SK-N-SH (cell line): ENCODE results near the gene GMCL1. TPM values are rescaled to one million over a fixed set of nuclear protein-coding genes. Genes with fewer than 3 reads are reported as not detected.

Experiments
- CTCF ChIA-PET: fragments of 300-600, 350-600 bp; formaldehyde crosslinking; extraction: SDS; loops from one replicate; lab custom pipeline; 2021; lab: Yijun Ruan, JAX
- POLR2A ChIA-PET: fragments of 350-600 bp; sonication (Branson Sonifier 250); formaldehyde crosslinking; extraction: SDS; loops from one replicate; lab custom pipeline; 2020; ENCODE audit warnings: antibody characterized with exemption, inconsistent platforms; lab: Yijun Ruan, JAX
- DNase-seq: peaks from one replicate; pipeline ENCODE4 v3.0.0; 2012
- H2AFZ ChIP-seq: fragments of 200-600 bp; sonication (generic); 2 replicates; pipeline ENCODE4 v1.8.1; 2016; ENCODE audit warnings: antibody characterized with exemption, mild to moderate bottlenecking, low read depth
- H3F3A ChIP-seq: fragments of 200-600 bp; sonication (generic); replicated peaks from 2 replicates; pipeline ENCODE3; 2016; ENCODE audit warnings: antibody characterized with exemption, mild to moderate bottlenecking; ENCODE audit not compliant: insufficient read depth
- H3K27ac ChIP-seq, 2 experiments: fragments of 200-500 bp in 1 of 2; fragments of 200-600 bp in 1 of 2; sonication (Bioruptor generic) in 1 of 2; sonication (generic), shearing (Covaris generic) in 1 of 2; 2 replicates each; pipeline versions ENCODE4 v1.5.1 to v1.6.1; 2014 to 2016; ENCODE audit warnings: low read depth in 2 of 2, inconsistent platforms in 1 of 2, low read length in 1 of 2, mild to moderate bottlenecking in 1 of 2, mixed read lengths in 1 of 2
- H3K27me3 ChIP-seq: fragments of 200-600 bp; sonication (generic), shearing (Covaris generic); 2 replicates; pipeline ENCODE4 v1.6.1; 2016; ENCODE audit warnings: mixed run types; ENCODE audit not compliant: insufficient read depth
- H3K36me3 ChIP-seq, 2 experiments: fragments of 200-500 bp in 1 of 2; fragments of 200-600 bp in 1 of 2; sonication (Bioruptor generic) in 1 of 2; sonication (generic) in 1 of 2; replicated peaks in 1 of 2; 2 replicates each; pipeline versions ENCODE3 to v1.5.1; 2014 to 2016; ENCODE audit warnings: low read length in 1 of 2, mild to moderate bottlenecking in 1 of 2; ENCODE audit not compliant: insufficient read depth in 2 of 2, control insufficient read depth in 1 of 2
- H3K4me1 ChIP-seq, 2 experiments: fragments of 200-500 bp in 1 of 2; fragments of 200-600 bp in 1 of 2; sonication (Bioruptor generic) in 1 of 2; sonication (generic), shearing (Covaris generic) in 1 of 2; 2 replicates each; pipeline versions ENCODE4 v1.5.1 to v1.6.1; 2014 to 2016; ENCODE audit warnings: low read depth in 1 of 2, low read length in 1 of 2, mixed run types in 1 of 2; ENCODE audit not compliant: insufficient read depth in 2 of 2, control insufficient read depth in 1 of 2
- H3K4me2 ChIP-seq: fragments of 200-600 bp; sonication (generic), shearing (Covaris generic); 2 replicates; pipeline ENCODE4 v1.6.1; 2017; ENCODE audit warnings: mixed run types
- H3K4me3 ChIP-seq, 2 experiments: fragments of 200-500 bp in 1 of 2; fragments of 200-600 bp in 1 of 2; sonication (Bioruptor generic) in 1 of 2; sonication (generic), shearing (Covaris generic) in 1 of 2; 2 replicates each; pipeline versions ENCODE4 v1.5.1 to v1.8.1; 2014 to 2016; ENCODE audit warnings: low read depth in 2 of 2, inconsistent platforms in 1 of 2, low read length in 1 of 2, mild to moderate bottlenecking in 1 of 2, mixed read lengths in 1 of 2, moderate library complexity in 1 of 2
- H3K79me2 ChIP-seq: fragments of 200-600 bp; sonication (generic); 2 replicates; pipeline ENCODE4 v1.8.1; 2017; ENCODE audit warnings: mild to moderate bottlenecking; ENCODE audit not compliant: insufficient read depth
- H3K9ac ChIP-seq: fragments of 200-600 bp; sonication (generic); 2 replicates; pipeline ENCODE4 v1.6.1; 2017; ENCODE audit warnings: mixed run types
- H3K9me2 ChIP-seq: fragments of 200-600 bp; sonication (generic); 2 replicates; pipeline ENCODE4 v1.6.1; 2017; ENCODE audit warnings: mixed run types
- H3K9me3 ChIP-seq: fragments of 200-600 bp; sonication (generic); 2 replicates; pipeline ENCODE4 v1.6.1; 2017; ENCODE audit warnings: mixed run types, mild to moderate bottlenecking, moderate library complexity
- H4K20me1 ChIP-seq: fragments of 200-600 bp; sonication (generic); 2 replicates; pipeline ENCODE4 v1.6.1; 2017; ENCODE audit warnings: mild to moderate bottlenecking, mixed run types; ENCODE audit not compliant: insufficient read depth
- CHD2 ChIP-seq: fragments of 150-350 bp; IDR thresholded peaks from 2 replicates; pipeline ENCODE4 v1.6.1; 2018; ENCODE audit warnings: low read length; ENCODE audit not compliant: partially characterized antibody
- EP300 ChIP-seq, 2 experiments: IDR thresholded peaks; 2 replicates each; pipeline versions ENCODE4 v1.4.0 to v1.6.1; 2012; ENCODE audit warnings: borderline replicate concordance in 1 of 2, low read depth in 1 of 2, low read length in 1 of 2
- FOSL2 ChIP-seq: IDR thresholded peaks from 2 replicates; pipeline ENCODE4 v1.4.0; 2012; ENCODE audit warnings: low read depth, mild to moderate bottlenecking, moderate library complexity, borderline replicate concordance
- MAX ChIP-seq: IDR thresholded peaks from 2 replicates; pipeline ENCODE4 v1.4.0; 2012; ENCODE audit warnings: low read depth
- MEF2A ChIP-seq: IDR thresholded peaks from 2 replicates; pipeline ENCODE4 v1.4.0; 2012; ENCODE audit warnings: low read depth, borderline replicate concordance
- RAD21 ChIP-seq: IDR thresholded peaks from 2 replicates; pipeline ENCODE4 v1.6.1; 2012; ENCODE audit warnings: mild to moderate bottlenecking, low read length
- RCOR1 ChIP-seq: fragments of 150-350 bp; IDR thresholded peaks from 2 replicates; pipeline ENCODE4 v1.6.1; 2017; ENCODE audit warnings: antibody characterized with exemption, low read length
- REST ChIP-seq: IDR thresholded peaks from 2 replicates; pipeline ENCODE4 v1.6.1; 2012; ENCODE audit warnings: mild to moderate bottlenecking, low read depth, low read length, moderate library complexity
- RFX5 ChIP-seq: IDR thresholded peaks from 2 replicates; pipeline ENCODE4 v1.6.1; 2012; ENCODE audit warnings: mild to moderate bottlenecking, improper control_type of control experiment, low read length
- SIN3A ChIP-seq: IDR thresholded peaks from 2 replicates; pipeline ENCODE4 v1.6.1; 2012; ENCODE audit warnings: low read depth, mild to moderate bottlenecking, low read length, moderate library complexity, borderline replicate concordance
- TAF1 ChIP-seq: IDR thresholded peaks from 2 replicates; pipeline ENCODE4 v1.6.1; 2012; ENCODE audit warnings: low read depth, mild to moderate bottlenecking, low read length, moderate library complexity, borderline replicate concordance
- WGBS: methylation state at CpG from one replicate; pipeline ENCODE4 v1.1.6; 2017; ENCODE audit warnings: low lambda C conversion rate; 5-methylcytosine and 5-hydroxymethylcytosine counted together
- polyA plus RNA-seq, 3 experiments: library from polyadenylated mRNA; depleted of rRNA; stranded (reverse); fragments of >200 nt; gene quantifications; 2 replicates each; pipeline ENCODE4 v1.2.3, GENCODE V29; 2012

GMCL1 gene
- polyA plus RNA-seq, 1 of the 3 experiments (the other 2 are of a cell fraction), result 6.2 TPM

DNA sequence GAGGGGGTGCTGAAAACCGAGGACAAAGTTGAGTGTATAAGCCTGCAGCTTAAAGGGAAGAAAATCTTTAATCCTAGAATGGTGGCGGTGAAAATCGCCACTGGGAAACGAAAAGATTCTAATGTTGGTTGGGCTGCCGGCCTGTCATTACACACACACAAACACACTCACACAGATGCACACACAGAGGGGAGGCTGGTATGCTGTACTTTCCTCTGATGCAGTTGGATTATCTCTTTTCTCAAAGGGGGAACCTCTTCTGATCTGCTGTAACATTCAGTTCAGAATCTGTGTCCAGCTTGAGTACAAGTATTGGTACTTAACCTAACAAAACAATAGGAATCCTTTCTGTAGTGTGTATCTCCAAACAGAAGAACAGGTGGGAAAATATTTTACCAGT, 48.5 kb upstream of the GMCL1 start:
- H3K4me1 ChIP-seq, result no peaks in the 10 kb centered on the region
- no peaks in the 10 kb centered on the region; the same call in 1 of the 2 replicates for H3K79me2 ChIP-seq
- WGBS, result 80% methylated on average over 5 of the region's 5 CpGs
- DNase-seq, result no peak
- no peak overlapping the region for H3K4me3 ChIP-seq
- POLR2A ChIA-PET, result no interaction called here
- TF ChIP-seq EP300 (IDR thresholded peaks at IDR 0.05; ENCODE audit: borderline replicate concordance in 1 of 2, low read depth in 1 of 2, low read length in 1 of 2), result no peak
- TF ChIP-seq TAF1, result no peak
- H3F3A ChIP-seq, result no peaks in the 10 kb centered on the region
- H3K9me2 ChIP-seq, result no peaks in the 10 kb centered on the region
- H3K27me3 ChIP-seq, result no peaks in the 10 kb centered on the region
- CTCF ChIA-PET, result interaction anchor here (0.8 to 2.1 kb wide), 3 partner anchors 9 to 56 kb away, joined by 3 to 6 read pairs (median 3); no protein-coding TSS in a partner anchor
- H3K4me2 ChIP-seq, result no peak overlapping the region
- H3K9me3 ChIP-seq, result no peaks in the 10 kb centered on the region
- H4K20me1 ChIP-seq, result no peaks in the 10 kb centered on the region
- no peak overlapping the region for H2AFZ ChIP-seq
- H3K36me3 ChIP-seq, result peaks cover 4 to 11% of the 10 kb centered on the region in 2 experiments
- H3K27ac ChIP-seq, result no peak overlapping the region
- no peak overlapping the region for H3K9ac ChIP-seq

- Histone ChIP-seq H2AFZ (no peak overlapping the region), H3K9me2 (no peaks in the 10 kb centered on the region), H3F3A (no peaks in the 10 kb centered on the region), H4K20me1 (no peaks in the 10 kb centered on the region), H3K36me3 (peaks cover 4 to 11% of the 10 kb centered on the region in 2 experiments), H3K79me2 (no peaks in the 10 kb centered on the region; the same call in 1 of the 2 replicates), H3K4me2 (no peak overlapping the region), H3K27ac (no peak overlapping the region), H3K4me1 (no peaks in the 10 kb centered on the region), H3K4me3 (no peak overlapping the region)
- ChIA-PET POLR2A (no interaction called here), CTCF (interaction anchor here (0.8 to 2.1 kb wide), 3 partner anchors 8 to 57 kb away, joined by 3 to 6 read pairs (median 3); no protein-coding TSS in a partner anchor)
- WGBS, result 64% methylated on average over 5 of the region's 5 CpGs
- DNase-seq, result no peak
- TF ChIP-seq MAX, result no peak
- TF ChIP-seq, all 33 proteins: peak for 0
- Histone ChIP-seq H3K9me3 (no peaks in the 10 kb centered on the region), H3K9ac (no peak overlapping the region), H3K27me3 (no peaks in the 10 kb centered on the region)
These were observed 47.9 kb upstream of the GMCL1 start for GRCh38 chr2:69781321-69782248.

- H3K9me3 ChIP-seq, result no peaks in the 10 kb centered on the region
- H4K20me1 ChIP-seq, result no peaks in the 10 kb centered on the region
- TF ChIP-seq EP300 (IDR thresholded peaks at IDR 0.05; ENCODE audit: borderline replicate concordance in 1 of 2, low read depth in 1 of 2, low read length in 1 of 2) (no peak), RAD21 (no peak), RFX5 (no peak), MEF2A (no peak), RCOR1 (no peak), CHD2 (no peak), REST (no peak), FOSL2 (no peak), SIN3A (no peak)
- no peak overlapping the region for H3K27ac ChIP-seq
- WGBS, result 95% methylated on average over 5 of the region's 5 CpGs
- H3K4me1 ChIP-seq, result peaks cover 0 to 4% of the 10 kb centered on the region in 2 experiments; a peak in 2 of 4 replicates
- DNase-seq, result no peak
- H3K4me2 ChIP-seq, result no peak overlapping the region
- ChIA-PET CTCF (no interaction called here), POLR2A (no interaction called here)
- H3K27me3 ChIP-seq, result no peaks in the 10 kb centered on the region
- H3K79me2 ChIP-seq, result no peaks in the 10 kb centered on the region; the same call in 1 of the 2 replicates
- no peak overlapping the region for H3K4me3 ChIP-seq
- no peak overlapping the region for H3K9ac ChIP-seq
- no peak overlapping the region for H2AFZ ChIP-seq
- peaks cover 4 to 10% of the 10 kb centered on the region in 2 experiments for H3K36me3 ChIP-seq
- H3K9me2 ChIP-seq, result no peaks in the 10 kb centered on the region
- no peaks in the 10 kb centered on the region for H3F3A ChIP-seq
These were observed 45.2 kb upstream of the GMCL1 start for GRCh38 chr2:69784228-69784627.
